Mesenchymal stem cell (in vitro differentiated cells and primary cell): Measurements from ENCODE around the gene CRYBG1.

ENCODE experiments used
- DNase-seq: peaks from one replicate; pipeline ENCODE4 v3.0.0-alpha.2; 2013
- H2AFZ ChIP-seq: one replicate; pipeline ENCODE4 v1.6.1; 2013; ENCODE audit warnings: low read depth, mild to moderate bottlenecking, control low read depth, inconsistent platforms, low read length, moderate library complexity
- H2AK5ac ChIP-seq: 2 replicates; pipeline ENCODE4 v1.6.1; 2013; ENCODE audit warnings: low read length, moderate library complexity, mild to moderate bottlenecking, inconsistent platforms; ENCODE audit not compliant: severe bottlenecking
- H2BK120ac ChIP-seq: one replicate; pipeline ENCODE4 v1.6.1; 2013; ENCODE audit warnings: low read depth, mild to moderate bottlenecking, inconsistent platforms, low read length, moderate library complexity
- H2BK12ac ChIP-seq, 2 experiments: one replicate each; pipeline ENCODE4 v1.6.1; 2013; ENCODE audit warnings: inconsistent platforms in 2 of 2, low read length in 2 of 2, mild to moderate bottlenecking in 2 of 2, moderate library complexity in 2 of 2, control low read depth in 1 of 2
- H2BK15ac ChIP-seq: one replicate; pipeline ENCODE4 v1.6.1; 2013; ENCODE audit warnings: mild to moderate bottlenecking, low read depth, inconsistent platforms; ENCODE audit not compliant: poor library complexity, severe bottlenecking
- H2BK5ac ChIP-seq: 2 replicates; pipeline ENCODE4 v1.6.1; 2013; ENCODE audit warnings: low read depth, mild to moderate bottlenecking, low read length, control low read depth, inconsistent platforms; ENCODE audit not compliant: poor library complexity, severe bottlenecking
- H3K14ac ChIP-seq, 2 experiments: one replicate each; pipeline ENCODE4 v1.6.1; 2013; ENCODE audit warnings: inconsistent platforms in 2 of 2, low read length in 2 of 2, control low read depth in 1 of 2, mild to moderate bottlenecking in 1 of 2, moderate library complexity in 1 of 2
- H3K18ac ChIP-seq, 2 experiments: one replicate each; pipeline ENCODE4 v1.6.1; 2013; ENCODE audit warnings: inconsistent platforms in 2 of 2, low read length in 2 of 2, control low read depth in 1 of 2, low read depth in 1 of 2, mild to moderate bottlenecking in 1 of 2
- H3K23ac ChIP-seq, 2 experiments: one replicate each; pipeline ENCODE4 v1.6.1; 2013; ENCODE audit warnings: inconsistent platforms in 2 of 2, low read length in 2 of 2, mild to moderate bottlenecking in 2 of 2, moderate library complexity in 2 of 2, control low read depth in 1 of 2
- H3K27ac ChIP-seq: 2 replicates; pipeline ENCODE4 v1.5.1; 2013; ENCODE audit warnings: mild to moderate bottlenecking, moderate library complexity, low read length, control low read depth, inconsistent platforms; ENCODE audit not compliant: poor library complexity, severe bottlenecking
- H3K27me3 ChIP-seq, 2 experiments: 2 replicates each; pipeline versions ENCODE4 v1.6.1 to v1.7.0; 2013; ENCODE audit warnings: low read length in 2 of 2, mild to moderate bottlenecking in 2 of 2, moderate library complexity in 2 of 2, control low read depth in 1 of 2, inconsistent platforms in 1 of 2; ENCODE audit not compliant: control insufficient read depth in 1 of 2, insufficient read depth in 1 of 2
- H3K36me3 ChIP-seq, 2 experiments: 2 replicates each; pipeline versions ENCODE4 v1.6.1 to v1.7.0; 2013; ENCODE audit warnings: low read length in 2 of 2, control low read depth in 1 of 2, inconsistent platforms in 1 of 2, low read depth in 1 of 2, mild to moderate bottlenecking in 1 of 2; ENCODE audit not compliant: insufficient read depth in 2 of 2, control insufficient read depth in 1 of 2
- H3K4ac ChIP-seq, 2 experiments: one replicate each; pipeline ENCODE4 v1.6.1; 2013; ENCODE audit warnings: inconsistent platforms in 2 of 2, low read length in 2 of 2, mild to moderate bottlenecking in 2 of 2, moderate library complexity in 2 of 2, control low read depth in 1 of 2, low read depth in 1 of 2
- H3K4me1 ChIP-seq: 2 replicates; pipeline ENCODE4 v1.6.1; 2013; ENCODE audit warnings: low read depth, low read length, control low read depth; ENCODE audit not compliant: control insufficient read depth, insufficient read depth
- H3K4me2 ChIP-seq: 2 replicates; pipeline ENCODE4 v1.6.1; 2013; ENCODE audit warnings: low read length, mild to moderate bottlenecking, inconsistent platforms; ENCODE audit not compliant: poor library complexity, severe bottlenecking
- H3K4me3 ChIP-seq, 2 experiments: 2 replicates each; pipeline versions ENCODE4 v1.5.1 to v1.7.0; 2013; ENCODE audit warnings: low read length in 2 of 2, mild to moderate bottlenecking in 2 of 2, control low read depth in 1 of 2, low read depth in 1 of 2; ENCODE audit not compliant: insufficient read depth in 1 of 2
- H3K79me1 ChIP-seq: replicated peaks from 2 replicates; pipeline ENCODE4 v1.6.1; 2013; ENCODE audit warnings: mild to moderate bottlenecking, control low read depth, low read length, inconsistent platforms; ENCODE audit not compliant: poor library complexity, severe bottlenecking
- H3K9ac ChIP-seq: 2 replicates; pipeline ENCODE4 v1.7.0; 2013; ENCODE audit warnings: mild to moderate bottlenecking, low read length, moderate library complexity
- H3K9me3 ChIP-seq: 2 replicates; pipeline ENCODE4 v1.7.0; 2013; ENCODE audit warnings: mild to moderate bottlenecking, low read length; ENCODE audit not compliant: control insufficient read depth
- H4K8ac ChIP-seq: one replicate; pipeline ENCODE4 v1.6.1; 2013; ENCODE audit warnings: inconsistent platforms, mild to moderate bottlenecking, low read length, moderate library complexity
- H4K91ac ChIP-seq: one replicate; pipeline ENCODE4 v1.6.1; 2013; ENCODE audit warnings: mild to moderate bottlenecking, low read length, inconsistent platforms
- WGBS: methylation state at CpG from one replicate; pipeline ENCODE4 v1.1.7; 2013; ENCODE audit warnings: mixed read lengths; 5-methylcytosine and 5-hydroxymethylcytosine counted together

CRYBG1 gene

GRCh38 chr6:106517706-106518105 lies 157.2 kb downstream of the CRYBG1 start:
- H2BK12ac ChIP-seq = no peak overlapping the region

GRCh38 chr6:106518748-106519147 lies 158.2 kb downstream of the CRYBG1 start:
- peak overlapping the region; percentile 74 for H3K9ac ChIP-seq
- H2AFZ ChIP-seq = no peak overlapping the region
- no peak overlapping the region for H3K4me2 ChIP-seq
- H3K27ac ChIP-seq = no peak overlapping the region
- no peak for DNase-seq
- no peak overlapping the region for H2AK5ac ChIP-seq
- no peak overlapping the region for H4K8ac ChIP-seq
- H3K27me3 ChIP-seq = no peaks in the 10 kb centered on the region
- no peak overlapping the region for H2BK120ac ChIP-seq
- H3K36me3 ChIP-seq = peaks cover 0 to 21% of the 10 kb centered on the region in 2 experiments
- H3K4me1 ChIP-seq = peaks cover 8% of the 10 kb centered on the region
- H3K9me3 ChIP-seq = no peaks in the 10 kb centered on the region
- no peak overlapping the region for H3K14ac ChIP-seq
- H3K79me1 ChIP-seq = no peaks in the 10 kb centered on the region
- H2BK12ac ChIP-seq = no peak overlapping the region
- no peak overlapping the region for H2BK5ac ChIP-seq
- peak overlapping the region in 1 of 2 experiments; percentile 46 for H3K18ac ChIP-seq
- H3K4ac ChIP-seq = peak overlapping the region in 1 of 2 experiments; percentile 9
- H2BK15ac ChIP-seq = no peak overlapping the region
- 100% methylated on average over 1 of the region's 3 CpGs for WGBS
- H3K23ac ChIP-seq = no peak overlapping the region
- no peak overlapping the region for H4K91ac ChIP-seq
- peak overlapping the region in 1 of 2 experiments; percentile 64 for H3K4me3 ChIP-seq

More at GRCh38 chr6:106517706-106518105, 157.2 kb downstream of the CRYBG1 start:
- H3K27me3 ChIP-seq = no peaks in the 10 kb centered on the region
- H2AFZ ChIP-seq = no peak overlapping the region
- no peak overlapping the region for H3K27ac ChIP-seq
- no peak overlapping the region for H3K4me3 ChIP-seq
- H3K23ac ChIP-seq = no peak overlapping the region
- no peak overlapping the region for H3K4me2 ChIP-seq
- H3K18ac ChIP-seq = no peak overlapping the region
- no peak overlapping the region for H4K8ac ChIP-seq
- no peak overlapping the region for H2AK5ac ChIP-seq
- H3K9ac ChIP-seq = no peak overlapping the region
- H3K79me1 ChIP-seq = no peaks in the 10 kb centered on the region
- no CpG with 5 or more reads among the region's 2 CpGs for WGBS
- H2BK5ac ChIP-seq = no peak overlapping the region
- no peak overlapping the region for H4K91ac ChIP-seq
- no peak overlapping the region for H3K4ac ChIP-seq
- H3K4me1 ChIP-seq = peaks cover 11% of the 10 kb centered on the region
- no peaks in the 10 kb centered on the region for H3K9me3 ChIP-seq
- no peak overlapping the region for H2BK120ac ChIP-seq
- H3K36me3 ChIP-seq = peaks cover 0 to 21% of the 10 kb centered on the region in 2 experiments
- DNase-seq = no peak
- no peak overlapping the region for H3K14ac ChIP-seq
- no peak overlapping the region for H2BK15ac ChIP-seq

GRCh38 chr6:106519460-106520394 lies 159.2 kb downstream of the CRYBG1 start:
- Histone ChIP-seq H2BK15ac (peak overlapping the region; percentile 28), H3K36me3 (peaks cover 0 to 21% of the 10 kb centered on the region in 2 experiments), H3K27ac (peak overlapping the region; percentile 62), H2AK5ac (no peak overlapping the region), H3K23ac (no peak overlapping the region), H3K18ac (peak overlapping the region; percentile 58 to 79), H2BK12ac (peak overlapping the region in 1 of 2 experiments; percentile 57), H3K9me3 (no peaks in the 10 kb centered on the region), H3K14ac (no peak overlapping the region), H2BK5ac (peak overlapping the region; percentile 51), H3K27me3 (no peaks in the 10 kb centered on the region), H2AFZ (no peak overlapping the region), H4K8ac (peak overlapping the region; percentile 80), H3K4me1 (peaks cover 8% of the 10 kb centered on the region), H3K79me1 (no peaks in the 10 kb centered on the region), H2BK120ac (peak overlapping the region; percentile 37), H4K91ac (peak overlapping the region; percentile 75), H3K4me3 (peak overlapping the region in 1 of 2 experiments; percentile 64), H3K4me2 (peak overlapping the region; percentile 3), H3K4ac (peak overlapping the region in 1 of 2 experiments; percentile 9), H3K9ac (peak overlapping the region; percentile 74)
- WGBS = 44% methylated on average over 14 of the region's 14 CpGs
- peak; percentile 97 for DNase-seq

GRCh38 chr6:106520711-106521401 lies 160.3 kb downstream of the CRYBG1 start:
- no peak overlapping the region for H3K14ac ChIP-seq
- H4K91ac ChIP-seq = no peak overlapping the region
- no peaks in the 10 kb centered on the region for H3K27me3 ChIP-seq
- no peak overlapping the region for H3K4me2 ChIP-seq
- WGBS = 85% methylated on average over 14 of the region's 15 CpGs
- H3K36me3 ChIP-seq = peaks cover 0 to 24% of the 10 kb centered on the region in 2 experiments
- H3K9ac ChIP-seq = no peak overlapping the region
- no peaks in the 10 kb centered on the region for H3K79me1 ChIP-seq
- H2BK5ac ChIP-seq = no peak overlapping the region
- peak overlapping the region in 1 of 2 experiments; percentile 1 for H2BK12ac ChIP-seq
- no peaks in the 10 kb centered on the region for H3K9me3 ChIP-seq
- H4K8ac ChIP-seq = no peak overlapping the region
- H2BK15ac ChIP-seq = no peak overlapping the region
- no peak overlapping the region for H2AK5ac ChIP-seq
- H3K18ac ChIP-seq = no peak overlapping the region
- no peak overlapping the region for H3K23ac ChIP-seq
- no peak overlapping the region for H3K4me3 ChIP-seq
- peaks cover 8% of the 10 kb centered on the region for H3K4me1 ChIP-seq
- no peak for DNase-seq
- no peak overlapping the region for H3K27ac ChIP-seq
- no peak overlapping the region for H3K4ac ChIP-seq
- no peak overlapping the region for H2AFZ ChIP-seq
- no peak overlapping the region for H2BK120ac ChIP-seq
